SK-N-SH treated with all-trans-retinoic acid at 6 μM for 48 hours (cell line): ENCODE measurements around the gene GID4.
"Not testable (repeated sequence)": the region's sequence is repeated elsewhere in the genome, so short reads cannot be mapped to it uniquely, and the experiment has no call there.

Experiments
- ATAC-seq: fragments of 200-7000 bp; cut with Tn5 transposase; 3 replicates; pipeline ENCODE4 v1.9.1; 2020; ENCODE audit warnings: mild to moderate bottlenecking, moderate library complexity
- ARNTL ChIP-seq: fragments of 450-650 bp; formaldehyde crosslinking; IDR thresholded peaks from 2 replicates; pipeline ENCODE4 v1.5.0; 2020; ENCODE audit warnings: low read depth, mild to moderate bottlenecking, moderate library complexity, borderline replicate concordance
- BACH2 ChIP-seq: fragments of 250-450 bp; sonication (Bioruptor Pico); IDR thresholded peaks from 2 replicates; pipeline ENCODE4 v1.9.0; 2021; ENCODE audit warnings: mild to moderate bottlenecking, borderline replicate concordance
- CREB5 ChIP-seq: fragments of 250-450 bp; sonication (Bioruptor Pico); IDR thresholded peaks from 2 replicates; pipeline ENCODE4 v1.5.1; 2020; ENCODE audit warnings: low read depth, mild to moderate bottlenecking, moderate library complexity
- CSRNP3 ChIP-seq: fragments of 250-450 bp; sonication (Bioruptor Pico); IDR thresholded peaks from 2 replicates; pipeline ENCODE4 v1.5.1; 2021; ENCODE audit warnings: mild to moderate bottlenecking, moderate library complexity
- ESRRG ChIP-seq: fragments of 250-450 bp; sonication (Bioruptor Pico); IDR thresholded peaks from 2 replicates; pipeline ENCODE4 v1.6.1; 2021; ENCODE audit warnings: mild to moderate bottlenecking
- GLIS3 ChIP-seq: fragments of 250-450 bp; sonication (Bioruptor Pico); IDR thresholded peaks from 2 replicates; pipeline ENCODE4 v1.5.0; 2020; ENCODE audit warnings: mild to moderate bottlenecking, moderate library complexity
- ISL1 ChIP-seq: fragments of 250-450 bp; sonication (Bioruptor Pico); IDR thresholded peaks from 2 replicates; pipeline ENCODE4 v2.1.2; 2022; ENCODE audit warnings: mild to moderate bottlenecking, moderate library complexity
- OSR1 ChIP-seq: fragments of 250-450 bp; sonication (Bioruptor Pico); IDR thresholded peaks from 2 replicates; pipeline ENCODE4 v1.8.0; 2022; ENCODE audit warnings: moderate library complexity, mild to moderate bottlenecking, inconsistent platforms
- POU6F1 ChIP-seq: fragments of 250-450 bp; sonication (Bioruptor Pico); IDR thresholded peaks from 2 replicates; pipeline ENCODE4 v1.8.0; 2021; ENCODE audit warnings: low read depth, mild to moderate bottlenecking, moderate library complexity, borderline replicate concordance
- PPARA ChIP-seq: fragments of 250-450 bp; sonication (Bioruptor Pico); IDR thresholded peaks from 2 replicates; pipeline ENCODE4 v1.5.0; 2020; ENCODE audit warnings: mild to moderate bottlenecking, borderline replicate concordance
- RARB ChIP-seq: fragments of 250-450 bp; sonication (Bioruptor Pico); IDR thresholded peaks from 2 replicates; pipeline ENCODE4 v1.8.0; 2021; ENCODE audit warnings: mild to moderate bottlenecking, moderate library complexity
- SNAI2 ChIP-seq: fragments of 250-450 bp; sonication (Bioruptor Pico); IDR thresholded peaks from 2 replicates; pipeline ENCODE4 v1.5.0; 2020; ENCODE audit warnings: mild to moderate bottlenecking, moderate library complexity
- TCF4 ChIP-seq: fragments of 250-450 bp; sonication (Bioruptor Pico); IDR thresholded peaks from 2 replicates; pipeline ENCODE4 v1.8.0; 2021; ENCODE audit warnings: mild to moderate bottlenecking, moderate library complexity, borderline replicate concordance
- TOX ChIP-seq: fragments of 250-450 bp; sonication (Bioruptor Pico); IDR thresholded peaks from 2 replicates; pipeline ENCODE4 v1.8.0; 2021; ENCODE audit warnings: mild to moderate bottlenecking, moderate library complexity, borderline replicate concordance
- ZC3H10 ChIP-seq: fragments of 250-450 bp; sonication (Bioruptor Pico); IDR thresholded peaks from 2 replicates; pipeline ENCODE4 v1.5.1; 2021; ENCODE audit warnings: mild to moderate bottlenecking, moderate library complexity
- ZFP3 ChIP-seq: fragments of 250-450 bp; sonication (Bioruptor Pico); IDR thresholded peaks from 2 replicates; pipeline ENCODE4 v1.5.0; 2020; ENCODE audit warnings: mild to moderate bottlenecking, moderate library complexity
- ZFP30 ChIP-seq: fragments of 450-650 bp; formaldehyde crosslinking; IDR thresholded peaks from 2 replicates; pipeline ENCODE4 v1.5.0; 2022; ENCODE audit warnings: mild to moderate bottlenecking, moderate library complexity
- ZNF565 ChIP-seq: fragments of 450-650 bp; formaldehyde crosslinking; conservative IDR thresholded peaks from 2 replicates; pipeline ENCODE4 v1.5.0; 2020; ENCODE audit warnings: low read depth, mild to moderate bottlenecking, moderate library complexity
- ZNF70 ChIP-seq: fragments of 450-650 bp; formaldehyde crosslinking; IDR thresholded peaks from 2 replicates; pipeline ENCODE4 v1.5.0; 2020; ENCODE audit warnings: mild to moderate bottlenecking, moderate library complexity
- ZNF8 ChIP-seq: fragments of 450-650 bp; formaldehyde crosslinking; IDR thresholded peaks from 2 replicates; pipeline ENCODE4 v1.5.0; 2020; ENCODE audit warnings: mild to moderate bottlenecking, moderate library complexity
- TF ChIP-seq, protein P1 (sequence below): fragments of 250-450 bp; sonication (Bioruptor Pico); IDR thresholded peaks from 2 replicates; pipeline ENCODE4 v1.8.0; 2020; ENCODE audit warnings: mild to moderate bottlenecking, moderate library complexity, borderline replicate concordance

GID4 gene

GRCh38 chr17:17994271-17995069 is 44.7 kb upstream of the GID4 start:
- peak; percentile 78 for ATAC-seq
- TF ChIP-seq PPARA (no peak), ZC3H10 (CRISPR knock-in tag) (no peak)
- TF ChIP-seq, all 23 proteins: peak for 0

DNA sequence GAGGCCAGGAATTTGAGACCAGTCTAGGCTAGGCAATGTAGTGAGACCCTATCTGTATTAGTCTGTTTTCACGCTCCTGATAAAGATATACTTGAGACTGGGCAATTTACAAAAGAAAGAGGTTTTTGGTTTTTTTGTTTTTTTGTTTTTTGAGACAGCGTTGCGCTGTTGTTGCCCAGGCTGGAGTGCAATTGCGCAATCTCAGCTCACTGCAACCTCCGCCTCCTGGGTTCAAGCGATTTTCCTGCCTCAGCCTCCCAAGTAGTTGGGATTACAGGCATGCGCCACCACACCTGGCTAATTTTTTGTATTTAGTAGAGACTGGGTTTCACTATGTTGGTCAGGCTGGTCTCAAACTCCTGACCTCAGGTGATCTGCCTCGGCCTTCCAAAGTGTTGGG is 43.3 kb upstream of the GID4 start:
- not testable (repeated sequence) for ATAC-seq

- no peak for ATAC-seq
- TF ChIP-seq ZFP3 (CRISPR knock-in tag) = no peak
- no peak for TF ChIP-seq SNAI2 (CRISPR knock-in tag)
- no peak for TF ChIP-seq OSR1 (CRISPR knock-in tag)
Observed at GRCh38 chr17:17998934-17999333, 40.3 kb upstream of the GID4 start.

DNA sequence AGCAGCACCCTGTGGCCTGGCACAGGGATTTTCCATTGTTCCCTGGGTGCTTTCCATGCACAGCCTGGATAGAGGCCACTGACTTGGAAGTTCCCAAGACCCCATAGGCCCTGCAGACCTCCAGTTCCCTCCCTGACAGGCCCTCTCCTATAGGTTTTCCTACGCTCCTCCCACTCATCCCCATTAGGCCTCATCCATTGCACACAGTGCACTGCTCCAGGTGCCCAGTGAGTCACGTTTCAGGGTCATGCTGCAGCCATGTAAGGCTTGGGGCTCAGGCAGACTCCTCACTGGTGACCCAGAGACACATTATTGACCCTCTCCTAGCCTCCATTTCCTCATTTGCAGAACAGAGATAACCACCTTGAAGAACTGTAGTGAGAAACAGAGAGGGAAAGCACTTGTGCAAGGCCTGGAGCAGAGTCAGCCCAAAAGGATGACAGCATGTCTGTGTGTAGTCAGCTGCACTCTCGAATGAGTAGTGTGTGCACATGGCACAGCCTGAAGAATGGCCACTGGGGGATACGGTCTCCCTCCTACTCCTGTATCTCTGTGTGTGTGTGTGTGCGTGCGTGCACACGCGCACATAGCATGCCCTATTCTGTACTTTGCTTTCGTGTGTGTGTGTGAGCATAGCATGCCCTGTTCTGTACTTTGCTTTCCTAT is 39.7 kb upstream of the GID4 start:
- TF ChIP-seq CREB5 (CRISPR knock-in tag) (no peak), OSR1 (CRISPR knock-in tag) (no peak), ZFP3 (CRISPR knock-in tag) (no peak), ESRRG (CRISPR knock-in tag) (no peak), RARB (no peak), ZFP30 (CRISPR knock-in tag) (no peak), POU6F1 (no peak), GLIS3 (CRISPR knock-in tag) (no peak), ZNF8 (CRISPR knock-in tag) (no peak), TCF4 (CRISPR knock-in tag) (no peak), ISL1 (CRISPR knock-in tag) (no peak), ARNTL (no peak), SNAI2 (CRISPR knock-in tag) (no peak), TOX (CRISPR knock-in tag) (no peak), ZNF565 (CRISPR knock-in tag) (no peak), CSRNP3 (CRISPR knock-in tag) (no peak), ZC3H10 (CRISPR knock-in tag) (no peak)
- TF ChIP-seq, protein P1, sequence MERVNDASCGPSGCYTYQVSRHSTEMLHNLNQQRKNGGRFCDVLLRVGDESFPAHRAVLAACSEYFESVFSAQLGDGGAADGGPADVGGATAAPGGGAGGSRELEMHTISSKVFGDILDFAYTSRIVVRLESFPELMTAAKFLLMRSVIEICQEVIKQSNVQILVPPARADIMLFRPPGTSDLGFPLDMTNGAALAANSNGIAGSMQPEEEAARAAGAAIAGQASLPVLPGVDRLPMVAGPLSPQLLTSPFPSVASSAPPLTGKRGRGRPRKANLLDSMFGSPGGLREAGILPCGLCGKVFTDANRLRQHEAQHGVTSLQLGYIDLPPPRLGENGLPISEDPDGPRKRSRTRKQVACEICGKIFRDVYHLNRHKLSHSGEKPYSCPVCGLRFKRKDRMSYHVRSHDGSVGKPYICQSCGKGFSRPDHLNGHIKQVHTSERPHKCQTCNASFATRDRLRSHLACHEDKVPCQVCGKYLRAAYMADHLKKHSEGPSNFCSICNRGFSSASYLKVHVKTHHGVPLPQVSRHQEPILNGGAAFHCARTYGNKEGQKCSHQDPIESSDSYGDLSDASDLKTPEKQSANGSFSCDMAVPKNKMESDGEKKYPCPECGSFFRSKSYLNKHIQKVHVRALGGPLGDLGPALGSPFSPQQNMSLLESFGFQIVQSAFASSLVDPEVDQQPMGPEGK (CRISPR knock-in tag) = no peak
- TF ChIP-seq, all 23 proteins: peak for 0
- ATAC-seq = 0 out of 3 replicates have a peak, but pooled peaks have one; percentile 27

DNA sequence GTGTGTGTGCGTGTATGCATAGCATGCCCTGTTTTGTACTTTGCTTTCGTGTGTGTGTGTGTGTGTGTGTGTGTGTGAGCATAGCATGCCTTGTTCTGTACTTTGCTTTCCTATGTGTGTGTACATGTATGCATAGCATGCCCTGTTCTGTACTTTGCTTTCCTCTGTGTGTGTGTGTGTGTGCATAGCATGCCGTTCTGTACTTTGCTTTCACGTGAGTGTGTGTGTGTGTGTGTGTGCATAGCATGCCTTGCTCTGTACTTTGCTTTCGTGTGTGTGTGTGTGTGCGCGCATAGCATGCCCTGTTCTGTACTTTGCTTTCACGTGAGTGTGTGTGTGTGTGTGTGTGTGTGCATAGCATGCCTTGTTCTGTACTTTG is 39.2 kb upstream of the GID4 start:
- ATAC-seq = no peak
- no peak for TF ChIP-seq ZNF70 (CRISPR knock-in tag)
- TF ChIP-seq BACH2 (CRISPR knock-in tag) = no peak
- no peak for TF ChIP-seq SNAI2 (CRISPR knock-in tag)
- TF ChIP-seq ESRRG (CRISPR knock-in tag) = no peak
- TF ChIP-seq ISL1 (CRISPR knock-in tag) = no peak
- TF ChIP-seq ZC3H10 (CRISPR knock-in tag) = no peak
